ENCODE measurements around the gene POLN.

The POLN gene
- total RNA-seq, result 0.54 to 1.5 (median 1.1) reads per million in 4 experiments

DNA sequence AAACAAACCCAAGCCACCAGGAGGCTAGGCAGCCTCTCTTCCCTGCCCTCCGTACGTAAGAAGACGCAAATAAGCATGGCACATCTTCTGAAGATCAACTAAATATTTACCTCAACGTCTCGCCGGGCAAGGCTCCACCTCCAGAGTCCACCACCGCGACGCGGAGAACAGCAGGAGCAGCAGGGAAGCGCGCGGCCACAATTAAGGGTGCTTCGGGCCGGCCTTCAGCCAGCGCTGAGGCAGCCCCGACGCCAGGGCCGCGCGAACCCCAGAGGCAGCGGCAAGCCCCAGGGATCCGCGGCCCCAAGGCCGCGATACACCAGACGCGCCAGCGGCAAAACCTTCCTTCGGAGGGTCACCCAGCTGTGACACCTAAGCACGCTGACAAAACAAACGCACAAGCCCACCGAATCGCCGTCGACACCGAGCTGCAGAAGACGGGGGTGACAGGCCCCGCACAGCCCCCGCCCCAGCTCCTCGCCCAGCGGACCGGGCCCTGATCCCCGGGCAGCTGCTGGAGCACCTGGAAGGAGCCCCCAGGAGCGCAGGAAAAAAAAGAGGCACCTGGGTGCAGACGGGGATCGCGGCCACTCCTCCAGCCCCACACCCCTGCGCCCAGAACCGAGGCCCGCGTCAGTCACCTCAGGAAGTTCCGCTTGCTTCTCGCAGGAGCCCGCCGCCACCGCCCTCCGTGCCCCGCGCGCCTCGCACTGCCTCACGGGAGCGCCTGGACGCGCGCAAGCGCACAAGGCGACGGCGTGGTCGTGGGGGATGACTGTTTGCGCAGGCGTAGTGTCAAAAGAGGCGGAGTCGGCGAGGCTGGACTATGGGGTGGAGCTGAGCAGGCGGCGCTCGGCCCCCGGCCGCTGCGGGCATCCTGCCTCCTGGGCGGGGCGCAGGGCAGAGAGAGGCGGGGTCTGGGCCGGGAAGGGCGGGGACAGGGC is at the start of gene POLN, which contains the start of gene HAUS3:
Gene POLN (minus strand): TSS at position 712 of the 944 bp plus-strand sequence. CDS start 12,890 bp downstream, outside the sequence.
Gene HAUS3 (minus strand): TSS at position 712 of the 944 bp plus-strand sequence. CDS start 1,175 bp downstream, outside the sequence.
- peak; percentile 99 for DNase-seq

- DNase-seq, result peak; percentile 57
These were observed 49.2 kb upstream of the POLN start for GRCh38 chr4:2290974-2291704.

- DNase-seq, result no peak
These were observed 48.6 kb upstream of the POLN start for GRCh38 chr4:2290488-2290887.

DNA sequence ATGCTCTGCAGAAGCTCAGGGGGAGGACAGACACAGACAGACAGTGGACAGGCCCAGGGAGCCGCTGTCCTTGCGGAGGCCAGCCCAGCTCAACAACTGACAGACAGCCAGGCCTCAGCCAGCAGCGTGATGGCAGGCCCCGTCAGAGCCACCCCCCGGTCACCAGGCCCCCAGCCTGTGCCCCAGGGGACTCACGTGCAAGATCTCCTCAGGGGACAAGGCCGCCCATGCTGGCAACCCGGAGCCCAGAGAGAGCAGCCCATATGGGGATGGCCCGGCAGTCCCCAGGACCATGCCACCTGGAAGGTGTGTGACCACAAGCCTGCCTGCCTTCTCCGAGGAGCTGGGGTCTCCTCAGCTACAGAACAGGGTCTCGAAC is 48.0 kb upstream of the POLN start:
- no peak for DNase-seq

DNA sequence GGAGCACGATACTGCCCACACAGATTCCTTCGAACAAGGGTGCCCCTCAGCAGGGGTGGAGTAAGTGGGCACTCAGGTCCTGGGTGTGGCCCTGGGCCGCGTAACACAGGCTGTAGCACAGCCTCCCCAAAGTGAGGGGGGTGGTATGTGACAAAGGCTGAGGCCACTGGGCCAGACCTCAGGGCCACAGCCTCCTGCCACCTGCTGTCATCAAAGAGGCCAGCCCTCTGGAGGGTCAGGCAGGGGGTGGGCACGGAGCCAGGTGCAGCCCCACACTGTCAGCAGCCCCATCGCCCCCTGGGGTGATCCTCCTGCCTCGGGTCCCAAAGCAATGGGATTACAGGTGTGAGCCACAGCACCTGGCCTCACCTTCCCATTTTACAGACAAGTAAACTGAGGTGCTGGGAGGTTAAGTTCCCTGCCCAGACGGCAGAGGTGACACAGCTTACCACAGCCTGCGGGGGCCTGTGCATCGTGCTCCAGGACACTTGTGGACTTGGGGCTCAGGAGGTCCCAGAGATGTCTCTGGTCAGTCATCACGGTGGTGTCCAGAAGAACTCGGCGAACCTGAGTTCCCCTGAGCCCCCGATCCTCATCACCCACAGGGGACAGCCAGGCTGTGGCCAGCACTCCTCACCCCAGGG is 47.5 kb upstream of the POLN start:
- no peak for DNase-seq

DNA sequence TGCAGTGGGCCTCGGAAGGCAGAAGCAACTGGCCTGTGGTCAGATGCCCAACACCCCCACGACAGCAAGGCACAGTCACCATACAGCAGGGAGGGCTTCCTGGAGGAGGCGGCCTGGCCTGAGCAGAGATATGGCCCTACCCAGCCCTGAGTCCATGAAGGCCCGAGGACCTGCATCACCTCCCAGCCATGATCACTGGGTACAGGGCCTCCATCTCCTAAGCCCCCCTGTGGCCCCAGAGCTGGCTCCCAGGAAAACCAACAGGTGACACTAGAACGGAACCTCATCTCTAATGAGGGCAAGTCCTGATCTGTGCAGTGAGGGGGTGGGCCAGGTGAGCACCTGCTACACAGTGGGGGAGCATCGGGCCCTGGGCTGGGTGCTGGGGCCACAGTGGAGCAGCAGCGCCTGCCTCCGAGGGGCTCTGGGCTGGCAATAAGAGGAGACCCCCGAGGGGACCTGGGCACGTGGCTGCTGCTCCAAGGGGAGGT is 46.2 kb upstream of the POLN start:
- no peak for DNase-seq

DNA sequence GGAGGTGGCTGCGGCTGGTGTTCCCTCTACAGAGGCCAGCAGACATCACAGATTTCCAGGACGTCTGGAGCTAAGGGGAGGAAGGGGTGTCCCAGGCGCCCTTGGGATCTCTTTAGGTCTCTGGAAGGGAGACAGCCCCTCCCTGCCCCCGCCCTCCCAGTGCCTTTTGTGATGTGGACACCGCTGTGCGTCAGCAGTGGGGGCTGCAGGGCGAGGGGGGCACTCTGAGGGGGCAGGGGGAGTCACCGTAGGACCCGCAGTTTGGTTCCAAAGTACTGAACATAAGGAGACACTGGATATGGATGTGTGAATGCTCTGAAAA is 45.6 kb upstream of the POLN start:
- DNase-seq, result no peak

- no peak for DNase-seq
These were observed 45.1 kb upstream of the POLN start for GRCh38 chr4:2286904-2287593.

DNA sequence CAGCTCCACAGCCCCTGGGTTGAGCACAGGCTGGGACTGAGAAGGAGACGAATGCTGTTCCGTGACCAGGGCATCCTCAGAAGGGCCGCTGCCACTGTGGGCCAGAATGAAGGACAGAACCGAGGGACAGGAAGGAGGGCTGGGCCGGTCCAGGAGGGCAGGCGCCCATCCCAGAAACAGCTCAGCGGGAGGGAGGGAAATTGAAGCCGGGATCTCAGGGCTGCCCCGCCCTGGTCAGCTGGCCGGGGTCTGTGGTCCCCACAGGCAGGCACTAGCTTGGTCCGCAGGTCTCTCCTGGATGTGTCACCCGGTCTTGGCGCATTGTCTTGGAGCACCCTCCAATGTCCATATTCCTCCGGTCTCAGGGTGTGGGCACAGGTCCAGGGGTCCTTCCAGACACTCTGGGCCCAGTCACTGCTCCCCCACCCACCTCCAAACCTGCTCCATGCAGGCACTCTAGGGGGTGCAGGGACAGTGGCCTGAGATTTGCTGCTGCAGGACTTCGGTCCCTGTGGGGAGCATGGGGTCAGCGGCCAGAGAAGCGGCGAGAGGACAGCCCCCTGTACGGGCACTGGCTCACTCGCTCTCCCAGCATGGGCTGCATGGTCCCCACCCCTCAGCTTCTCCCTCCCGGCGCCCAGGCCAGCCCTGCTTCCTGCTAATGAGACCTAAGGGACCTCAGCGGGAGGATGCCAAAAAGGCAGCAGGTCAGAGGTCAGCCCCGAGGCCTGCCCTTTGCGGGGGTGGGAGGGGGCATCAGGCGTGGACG is 43.9 kb upstream of the POLN start:
- DNase-seq, result no peak

DNA sequence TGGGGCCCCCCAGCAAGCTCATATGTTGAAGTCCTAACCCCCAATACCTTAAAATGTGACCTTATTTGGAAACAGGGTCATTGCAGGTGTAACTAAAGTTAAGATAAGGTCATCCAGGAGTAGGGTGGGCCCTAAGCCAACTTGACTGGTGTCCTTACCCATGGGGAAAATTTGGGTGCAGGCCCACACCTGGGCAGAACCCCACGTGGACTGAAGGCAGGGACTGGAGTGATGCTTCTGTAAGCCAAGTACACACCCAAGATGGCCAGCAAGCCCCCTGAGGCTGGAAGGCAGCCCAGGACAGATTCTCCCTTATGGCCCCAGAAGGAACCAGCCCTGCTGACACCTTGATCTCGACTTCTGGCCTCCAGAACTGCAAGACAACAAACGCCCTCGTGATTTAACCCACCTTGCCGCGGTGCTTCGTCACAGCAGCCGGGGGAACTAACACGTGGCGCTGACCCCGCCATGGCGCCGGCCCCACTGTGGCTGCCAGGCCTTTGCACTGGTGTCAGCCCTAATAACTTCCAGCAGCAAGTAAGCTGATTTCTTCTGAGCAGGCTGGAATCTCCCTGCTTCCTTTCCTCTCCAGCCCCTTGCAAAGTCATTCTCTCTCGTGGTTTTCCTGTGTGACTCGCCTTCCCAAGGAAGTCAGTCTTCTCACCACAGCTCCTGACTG is 43.2 kb upstream of the POLN start:
- no peak for DNase-seq

GRCh38 chr4:2284161-2284933 is 42.4 kb upstream of the POLN start:
- DNase-seq, result no peak

- DNase-seq, result no peak
These were observed 41.3 kb upstream of the POLN start for GRCh38 chr4:2283199-2283711.

DNA sequence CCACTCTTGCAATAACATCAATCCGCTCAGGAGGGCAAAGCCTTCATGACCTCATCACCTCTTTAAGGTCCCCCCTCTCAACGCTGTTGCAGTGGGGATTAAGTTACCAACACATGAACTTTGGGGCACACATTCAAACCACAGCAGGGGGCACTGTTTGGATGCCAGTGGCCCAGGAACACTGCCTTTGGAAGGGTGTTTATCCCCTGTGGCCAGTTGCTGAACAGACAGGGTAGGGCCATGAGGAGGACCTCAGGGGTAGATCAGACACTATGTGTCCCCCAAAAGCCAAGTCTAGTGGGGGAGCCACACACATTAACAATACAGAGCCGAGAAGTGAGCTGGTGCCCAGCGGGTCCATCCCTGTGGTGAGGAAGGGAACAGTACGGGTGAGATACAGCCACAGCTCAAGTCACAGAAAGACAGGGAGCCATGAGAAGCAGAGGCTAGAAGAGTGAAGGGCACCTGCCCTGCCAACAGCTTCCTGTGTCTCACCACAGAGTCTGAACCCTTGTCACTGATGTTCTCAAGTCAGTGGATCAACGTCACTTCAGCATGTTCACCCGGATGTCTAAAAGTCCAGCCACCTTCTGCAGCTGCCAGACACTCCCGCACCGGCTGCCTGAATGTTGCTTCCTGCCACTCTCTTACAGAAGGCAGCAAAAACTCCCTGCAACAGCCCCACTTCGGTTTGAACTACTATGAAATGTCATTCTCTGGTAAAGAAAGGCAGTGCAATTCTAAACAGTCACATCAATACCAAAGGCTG is 39.8 kb upstream of the POLN start:
- peak; percentile 70 for DNase-seq

- DNase-seq, result no peak
These were observed 38.8 kb upstream of the POLN start for GRCh38 chr4:2280531-2281300.

DNA sequence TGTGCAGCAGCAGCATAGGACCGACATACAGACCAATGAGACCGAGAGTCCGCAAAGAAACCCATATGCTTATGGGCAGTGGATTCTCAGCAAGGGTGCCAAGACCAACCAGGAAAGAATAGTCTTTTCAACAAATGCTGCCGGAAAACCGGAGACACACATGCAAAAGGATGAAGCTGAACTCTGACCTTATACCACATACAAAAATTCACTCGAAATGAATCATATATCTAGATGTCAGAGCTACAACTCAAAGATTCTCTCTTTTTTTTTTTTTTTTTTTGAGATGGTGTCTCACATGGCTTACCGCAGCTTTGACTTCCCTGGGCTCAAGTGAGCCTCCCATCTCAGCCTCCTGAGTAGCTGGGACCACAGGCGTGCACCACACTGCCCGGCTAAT is 36.0 kb upstream of the POLN start:
- no peak for DNase-seq

- no peak for DNase-seq
These were observed 34.8 kb upstream of the POLN start for GRCh38 chr4:2276581-2277325.

- no peak for DNase-seq
These were observed 33.8 kb upstream of the POLN start for GRCh38 chr4:2275546-2276251.

Data from effector CD8-positive, alpha-beta T cell (primary cell).